ENCODE measurements around the gene ANGPTL1.

Gene ANGPTL1

DNA sequence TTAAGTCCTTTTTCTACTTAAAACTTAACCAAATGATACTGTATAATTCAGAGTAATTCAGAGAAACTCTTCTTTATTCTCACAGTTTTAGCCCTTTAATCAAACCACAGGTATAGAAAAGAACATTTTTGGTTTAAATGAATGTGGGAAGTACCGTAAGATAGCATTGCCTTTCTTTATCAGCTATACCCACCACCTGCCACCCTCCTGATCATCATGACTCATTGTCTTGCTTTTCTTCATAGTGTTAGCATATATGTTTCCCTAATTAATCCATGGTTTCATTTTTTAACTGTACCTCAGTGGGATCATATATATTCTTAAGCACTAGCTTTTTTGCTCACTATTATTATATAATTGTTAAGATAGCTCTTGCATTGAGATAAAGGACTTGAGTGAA, 27.5 kb upstream of the ANGPTL1 start:
- no peak overlapping the region for H3K4me3 ChIP-seq (ENCODE audit: low read depth, low read length)
- TF ChIP-seq, protein P1, sequence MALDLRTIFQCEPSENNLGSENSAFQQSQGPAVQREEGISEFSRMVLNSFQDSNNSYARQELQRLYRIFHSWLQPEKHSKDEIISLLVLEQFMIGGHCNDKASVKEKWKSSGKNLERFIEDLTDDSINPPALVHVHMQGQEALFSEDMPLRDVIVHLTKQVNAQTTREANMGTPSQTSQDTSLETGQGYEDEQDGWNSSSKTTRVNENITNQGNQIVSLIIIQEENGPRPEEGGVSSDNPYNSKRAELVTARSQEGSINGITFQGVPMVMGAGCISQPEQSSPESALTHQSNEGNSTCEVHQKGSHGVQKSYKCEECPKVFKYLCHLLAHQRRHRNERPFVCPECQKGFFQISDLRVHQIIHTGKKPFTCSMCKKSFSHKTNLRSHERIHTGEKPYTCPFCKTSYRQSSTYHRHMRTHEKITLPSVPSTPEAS (tag by site-specific recombination; IDR thresholded peaks at IDR 0.05): no peak
- TF ChIP-seq ZNF777 (tag by site-specific recombination; IDR thresholded peaks at IDR 0.05; ENCODE audit: borderline replicate concordance): no peak
- no peak for TF ChIP-seq TCF7L2 (IDR thresholded peaks at IDR 0.05; ENCODE audit: borderline replicate concordance, low read depth, low read length)
- no peak for TF ChIP-seq ZNF324 (tag by site-specific recombination; IDR thresholded peaks at IDR 0.05)
- TF ChIP-seq ZNF214 (tag by site-specific recombination; IDR thresholded peaks at IDR 0.05; ENCODE audit: borderline replicate concordance): no peak
- TF ChIP-seq, protein P2, sequence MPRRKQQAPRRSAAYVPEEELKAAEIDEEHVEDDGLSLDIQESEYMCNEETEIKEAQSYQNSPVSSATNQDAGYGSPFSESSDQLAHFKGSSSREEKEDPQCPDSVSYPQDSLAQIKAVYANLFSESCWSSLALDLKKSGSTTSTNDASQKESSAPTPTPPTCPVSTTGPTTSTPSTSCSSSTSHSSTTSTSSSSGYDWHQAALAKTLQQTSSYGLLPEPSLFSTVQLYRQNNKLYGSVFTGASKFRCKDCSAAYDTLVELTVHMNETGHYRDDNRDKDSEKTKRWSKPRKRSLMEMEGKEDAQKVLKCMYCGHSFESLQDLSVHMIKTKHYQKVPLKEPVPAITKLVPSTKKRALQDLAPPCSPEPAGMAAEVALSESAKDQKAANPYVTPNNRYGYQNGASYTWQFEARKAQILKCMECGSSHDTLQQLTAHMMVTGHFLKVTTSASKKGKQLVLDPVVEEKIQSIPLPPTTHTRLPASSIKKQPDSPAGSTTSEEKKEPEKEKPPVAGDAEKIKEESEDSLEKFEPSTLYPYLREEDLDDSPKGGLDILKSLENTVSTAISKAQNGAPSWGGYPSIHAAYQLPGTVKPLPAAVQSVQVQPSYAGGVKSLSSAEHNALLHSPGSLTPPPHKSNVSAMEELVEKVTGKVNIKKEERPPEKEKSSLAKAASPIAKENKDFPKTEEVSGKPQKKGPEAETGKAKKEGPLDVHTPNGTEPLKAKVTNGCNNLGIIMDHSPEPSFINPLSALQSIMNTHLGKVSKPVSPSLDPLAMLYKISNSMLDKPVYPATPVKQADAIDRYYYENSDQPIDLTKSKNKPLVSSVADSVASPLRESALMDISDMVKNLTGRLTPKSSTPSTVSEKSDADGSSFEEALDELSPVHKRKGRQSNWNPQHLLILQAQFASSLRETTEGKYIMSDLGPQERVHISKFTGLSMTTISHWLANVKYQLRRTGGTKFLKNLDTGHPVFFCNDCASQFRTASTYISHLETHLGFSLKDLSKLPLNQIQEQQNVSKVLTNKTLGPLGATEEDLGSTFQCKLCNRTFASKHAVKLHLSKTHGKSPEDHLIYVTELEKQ (tag by site-specific recombination; IDR thresholded peaks at IDR 0.05; ENCODE audit: borderline replicate concordance): no peak
- TF ChIP-seq, protein P3, sequence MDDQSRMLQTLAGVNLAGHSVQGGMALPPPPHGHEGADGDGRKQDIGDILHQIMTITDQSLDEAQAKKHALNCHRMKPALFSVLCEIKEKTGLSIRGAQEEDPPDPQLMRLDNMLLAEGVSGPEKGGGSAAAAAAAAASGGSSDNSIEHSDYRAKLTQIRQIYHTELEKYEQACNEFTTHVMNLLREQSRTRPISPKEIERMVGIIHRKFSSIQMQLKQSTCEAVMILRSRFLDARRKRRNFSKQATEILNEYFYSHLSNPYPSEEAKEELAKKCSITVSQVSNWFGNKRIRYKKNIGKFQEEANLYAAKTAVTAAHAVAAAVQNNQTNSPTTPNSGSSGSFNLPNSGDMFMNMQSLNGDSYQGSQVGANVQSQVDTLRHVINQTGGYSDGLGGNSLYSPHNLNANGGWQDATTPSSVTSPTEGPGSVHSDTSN (CRISPR knock-in tag; IDR thresholded peaks at IDR 0.05): no peak
- no peak overlapping the region for H3K27ac ChIP-seq (ENCODE audit: extremely low read depth, low read depth, low read length)
- no peaks in the 10 kb centered on the region for H3K4me1 ChIP-seq (ENCODE audit: control insufficient read depth, insufficient read depth, low read length)
- CTCF ChIA-PET: no interaction called here
- H3K9me3 ChIP-seq (ENCODE audit: control insufficient read depth, insufficient read depth, low read depth, low read length): no peaks in the 10 kb centered on the region
- peaks cover 0 to 7% of the 10 kb centered on the region in 2 experiments; a peak in 2 of 3 replicates for H3K36me3 ChIP-seq (ENCODE audit: control insufficient read depth in 2 of 2, insufficient read depth in 1 of 2, low read length in 2 of 2)
- POLR2A ChIA-PET: no interaction called here

DNA sequence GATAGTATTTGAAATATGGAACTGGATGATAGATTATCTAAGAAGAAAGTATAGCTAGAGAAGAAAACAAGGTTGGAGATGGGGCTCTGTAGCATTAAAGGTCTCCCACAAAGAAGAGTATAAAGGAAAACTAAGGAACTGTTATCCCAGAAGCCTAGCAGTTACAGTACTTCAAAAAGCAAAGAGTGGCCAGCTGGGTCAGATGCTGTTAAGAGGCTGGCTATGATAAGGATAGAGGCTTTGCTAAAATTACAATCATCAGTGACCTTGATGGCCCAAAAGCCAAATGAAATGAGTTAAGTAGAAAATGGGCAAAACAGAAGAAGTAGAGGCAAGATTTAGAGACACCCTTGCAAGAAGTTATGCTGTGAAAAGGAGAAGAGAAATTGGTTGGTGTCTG, 25.1 kb upstream of the ANGPTL1 start:
- Histone ChIP-seq H3K36me3 (ENCODE audit: control insufficient read depth in 2 of 2, insufficient read depth in 1 of 2, low read length in 2 of 2) (peaks cover 0 to 7% of the 10 kb centered on the region in 2 experiments; a peak in 2 of 3 replicates), H3K4me3 (ENCODE audit: low read depth, low read length) (no peak overlapping the region), H3K27ac (ENCODE audit: extremely low read depth, low read depth, low read length) (no peak overlapping the region), H3K4me1 (ENCODE audit: control insufficient read depth, insufficient read depth, low read length) (no peaks in the 10 kb centered on the region), H3K9me3 (ENCODE audit: control insufficient read depth, insufficient read depth, low read depth, low read length) (no peaks in the 10 kb centered on the region)
- POLR2A ChIA-PET: no interaction called here
- TF ChIP-seq, protein P4, sequence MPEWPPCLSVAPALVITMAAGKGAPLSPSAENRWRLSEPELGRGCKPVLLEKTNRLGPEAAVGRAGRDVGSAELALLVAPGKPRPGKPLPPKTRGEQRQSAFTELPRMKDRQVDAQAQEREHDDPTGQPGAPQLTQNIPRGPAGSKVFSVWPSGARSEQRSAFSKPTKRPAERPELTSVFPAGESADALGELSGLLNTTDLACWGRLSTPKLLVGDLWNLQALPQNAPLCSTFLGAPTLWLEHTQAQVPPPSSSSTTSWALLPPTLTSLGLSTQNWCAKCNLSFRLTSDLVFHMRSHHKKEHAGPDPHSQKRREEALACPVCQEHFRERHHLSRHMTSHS (tag by site-specific recombination; IDR thresholded peaks at IDR 0.05): no peak
- no peak for TF ChIP-seq ZNF133 (tag by site-specific recombination; IDR thresholded peaks at IDR 0.05)
- CTCF ChIA-PET: no interaction called here

DNA sequence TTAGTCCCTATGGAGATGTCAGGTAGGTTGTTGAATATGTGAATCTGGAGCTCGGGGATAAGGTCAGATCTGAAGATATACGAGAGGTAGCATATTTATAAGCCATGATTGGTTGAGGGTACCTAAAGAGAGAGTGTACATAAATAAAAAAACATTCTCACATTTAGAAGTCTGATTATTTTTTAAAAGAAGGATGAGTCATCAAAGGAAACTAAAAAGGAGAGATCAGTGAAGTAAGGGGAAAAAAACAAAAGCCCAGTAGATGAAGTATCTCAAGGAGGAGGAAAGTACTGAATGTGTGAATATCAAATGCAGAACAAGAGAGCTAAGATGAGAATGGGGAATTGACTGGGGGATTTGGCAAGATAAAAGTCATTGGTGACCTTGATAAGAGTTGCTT, 15.7 kb upstream of the ANGPTL1 start:
- Histone ChIP-seq H3K4me1 (ENCODE audit: control insufficient read depth, insufficient read depth, low read length) (no peaks in the 10 kb centered on the region), H3K9me3 (ENCODE audit: control insufficient read depth, insufficient read depth, low read depth, low read length) (no peaks in the 10 kb centered on the region), H3K36me3 (ENCODE audit: control insufficient read depth in 2 of 2, insufficient read depth in 1 of 2, low read length in 2 of 2) (no peaks in the 10 kb centered on the region; a peak in 1 of 3 replicates), H3K4me3 (ENCODE audit: low read depth, low read length) (no peak overlapping the region), H3K27ac (ENCODE audit: extremely low read depth, low read depth, low read length) (no peak overlapping the region)
- POLR2A ChIA-PET: no interaction called here
- CTCF ChIA-PET: interaction anchor here (0.8 kb wide), 1 partner anchor 385 kb away, joined by 3 read pairs; no protein-coding TSS in a partner anchor
- TF ChIP-seq ZNF555 (tag by site-specific recombination; conservative IDR thresholded peaks at IDR 0.05) (no peak), PRDM1 (tag by site-specific recombination; IDR thresholded peaks at IDR 0.05) (0 out of 2 replicates have a peak, but pooled peaks have one; percentile 30)

Data from HEK293 (cell line).